CD4-positive, alpha-beta T cell (primary cell): ENCODE data around the gene KDM1B. TPM values are rescaled to one million over a fixed set of nuclear protein-coding genes. Genes with fewer than 3 reads are reported as not detected.
A peak's percentile ranks its signal among the peaks of the same experiment; 100 is the strongest.

Experiments used
- ATAC-seq: fragments of 200-7000 bp; cut with Tn5 transposase; one replicate; pipeline ENCODE4 v1.10.0; 2022; ENCODE audit warnings: mild to moderate bottlenecking; ENCODE audit not compliant: poor library complexity
- CTCF ChIA-PET: fragments of 350-600 bp; sonication (Branson Sonifier 250); formaldehyde crosslinking; loops from one replicate; lab custom pipeline; 2021; ENCODE audit warnings: antibody characterized with exemption, inconsistent platforms; lab: Charles Lee
- POLR2A ChIA-PET: fragments of 350-600 bp; sonication (Branson Sonifier 250); formaldehyde crosslinking; loops from one replicate; lab custom pipeline; 2021; ENCODE audit warnings: antibody characterized with exemption, inconsistent platforms; lab: Charles Lee
- DNase-seq, 14 experiments: peaks; one replicate each; pipeline ENCODE4 v3.0.0-alpha.2; 2013 to 2020; ENCODE audit warnings: mixed read lengths in 2 of 14
- H3K27ac ChIP-seq, 2 donors: one replicate each; pipeline versions ENCODE4 v1.5.1 to v1.7.0; 2013; ENCODE audit warnings: low read length in 2 of 2, low read depth in 1 of 2, mild to moderate bottlenecking in 1 of 2
- H3K27me3 ChIP-seq, 2 experiments: 1 replicate in 1 of 2; 2 replicates in 1 of 2; pipeline versions ENCODE4 v1.6.1 to v1.7.0; 2013; ENCODE audit warnings: low read length in 2 of 2, control low read depth in 1 of 2, mild to moderate bottlenecking in 1 of 2, moderate library complexity in 1 of 2; ENCODE audit not compliant: insufficient read depth in 2 of 2, control insufficient read depth in 1 of 2
- H3K36me3 ChIP-seq: one replicate; pipeline ENCODE4 v1.6.1; 2013; ENCODE audit warnings: low read length, control low read depth; ENCODE audit not compliant: insufficient read depth
- H3K4me1 ChIP-seq: one replicate; pipeline ENCODE4 v1.6.1; 2013; ENCODE audit warnings: low read length, control low read depth; ENCODE audit not compliant: insufficient read depth
- H3K4me3 ChIP-seq: one replicate; pipeline ENCODE4 v1.5.1; 2013; ENCODE audit warnings: mild to moderate bottlenecking, low read length, moderate library complexity
- H3K9me3 ChIP-seq, 2 experiments: 1 replicate in 1 of 2; 2 replicates in 1 of 2; pipeline versions ENCODE4 v1.6.1 to v1.7.0; 2013; ENCODE audit warnings: low read length in 2 of 2, mild to moderate bottlenecking in 2 of 2, control low read depth in 1 of 2, moderate library complexity in 1 of 2; ENCODE audit not compliant: control insufficient read depth in 1 of 2, insufficient read depth in 1 of 2
- H3K27ac Mint-ChIP-seq: one replicate; pipeline ENCODE4 v1.8.0; 2020; ENCODE audit warnings: mixed read lengths
- H3K27me3 Mint-ChIP-seq: one replicate; pipeline ENCODE4 v1.8.0; 2021; ENCODE audit warnings: mixed read lengths
- H3K36me3 Mint-ChIP-seq: one replicate; pipeline ENCODE4 v1.8.0; 2021; ENCODE audit warnings: low read depth, mixed read lengths
- H3K4me1 Mint-ChIP-seq: one replicate; pipeline ENCODE4 v1.8.0; 2021; ENCODE audit warnings: low read depth, mixed read lengths
- H3K4me3 Mint-ChIP-seq: one replicate; pipeline ENCODE4 v1.8.0; 2020; ENCODE audit warnings: mild to moderate bottlenecking, mixed read lengths
- H3K9me3 Mint-ChIP-seq: one replicate; pipeline ENCODE4 v1.8.0; 2020; ENCODE audit warnings: mixed read lengths
- intact Hi-C, 2 experiments: fragments of 100-400 bp; cut with DNase I in 1 of 2; cut with micrococcal nuclease in 1 of 2; formaldehyde crosslinking; loops; one replicate each; pipeline versions ENCODE4 v1.15.1 to v1.9.0; 2023 to 2025; cut with DNase I, micrococcal nuclease
- total RNA-seq, 174 experiments: library from RNA in 2 of 174; stranded (reverse) in 2 of 174; gene quantifications; one replicate each; pipeline ENCODE4 v1.2.3 and lab custom pipeline; 2021 to 2026
- TF ChIP-seq, protein P1 (sequence below): fragments of 200-600 bp; IDR thresholded peaks from one replicate; pipeline ENCODE4 v1.8.0; 2022; ENCODE audit warnings: antibody characterized with exemption, mild to moderate bottlenecking

The KDM1B gene
- total RNA-seq, 2 experiments from 2014 or later, result 4.4 to 6.0 TPM

DNA sequence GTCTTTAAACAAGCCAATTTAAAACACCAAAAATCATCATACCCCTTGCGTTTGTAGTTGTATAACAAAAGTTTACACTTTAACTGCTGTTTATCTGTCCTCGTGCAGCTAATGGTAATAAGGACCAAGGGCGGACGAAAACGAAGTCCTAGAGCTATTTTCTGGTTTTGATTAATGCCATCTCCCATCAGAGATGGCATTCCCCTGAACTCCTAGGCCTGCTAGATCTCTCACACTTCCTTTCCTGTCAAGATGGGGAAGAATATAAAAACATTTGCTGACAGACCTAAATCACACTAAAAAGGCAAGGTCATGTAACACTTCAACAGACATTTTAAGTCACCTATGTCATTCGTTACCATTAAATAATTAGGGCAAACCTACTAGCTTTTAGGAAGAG lies 99.6 kb downstream of the KDM1B start:
- Mint-ChIP-seq H3K4me1 (peaks cover 36% of the 10 kb centered on the region), H3K4me3 (no peak overlapping the region), H3K27me3 (no peaks in the 10 kb centered on the region), H3K27ac (no peak overlapping the region), H3K36me3 (peaks cover 89% of the 10 kb centered on the region), H3K9me3 (no peaks in the 10 kb centered on the region)
- POLR2A ChIA-PET, result interaction anchor here (1.5 kb wide), 1 partner anchor 9 kb away, joined by 3 read pairs; the partner anchor contains the start of gene DEK
- TF ChIP-seq, protein P1, sequence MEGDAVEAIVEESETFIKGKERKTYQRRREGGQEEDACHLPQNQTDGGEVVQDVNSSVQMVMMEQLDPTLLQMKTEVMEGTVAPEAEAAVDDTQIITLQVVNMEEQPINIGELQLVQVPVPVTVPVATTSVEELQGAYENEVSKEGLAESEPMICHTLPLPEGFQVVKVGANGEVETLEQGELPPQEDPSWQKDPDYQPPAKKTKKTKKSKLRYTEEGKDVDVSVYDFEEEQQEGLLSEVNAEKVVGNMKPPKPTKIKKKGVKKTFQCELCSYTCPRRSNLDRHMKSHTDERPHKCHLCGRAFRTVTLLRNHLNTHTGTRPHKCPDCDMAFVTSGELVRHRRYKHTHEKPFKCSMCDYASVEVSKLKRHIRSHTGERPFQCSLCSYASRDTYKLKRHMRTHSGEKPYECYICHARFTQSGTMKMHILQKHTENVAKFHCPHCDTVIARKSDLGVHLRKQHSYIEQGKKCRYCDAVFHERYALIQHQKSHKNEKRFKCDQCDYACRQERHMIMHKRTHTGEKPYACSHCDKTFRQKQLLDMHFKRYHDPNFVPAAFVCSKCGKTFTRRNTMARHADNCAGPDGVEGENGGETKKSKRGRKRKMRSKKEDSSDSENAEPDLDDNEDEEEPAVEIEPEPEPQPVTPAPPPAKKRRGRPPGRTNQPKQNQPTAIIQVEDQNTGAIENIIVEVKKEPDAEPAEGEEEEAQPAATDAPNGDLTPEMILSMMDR, result no peak
- ATAC-seq (no peak), DNase-seq (no peak)
- intact Hi-C loops, result no loop called here
- Histone ChIP-seq H3K27me3 (no peaks in the 10 kb centered on the region), H3K4me3 (no peak overlapping the region), H3K9me3 (no peaks in the 10 kb centered on the region), H3K27ac (no peak overlapping the region), H3K4me1 (no peaks in the 10 kb centered on the region), H3K36me3 (peaks cover 68% of the 10 kb centered on the region)
- CTCF ChIA-PET, result no interaction called here

DNA sequence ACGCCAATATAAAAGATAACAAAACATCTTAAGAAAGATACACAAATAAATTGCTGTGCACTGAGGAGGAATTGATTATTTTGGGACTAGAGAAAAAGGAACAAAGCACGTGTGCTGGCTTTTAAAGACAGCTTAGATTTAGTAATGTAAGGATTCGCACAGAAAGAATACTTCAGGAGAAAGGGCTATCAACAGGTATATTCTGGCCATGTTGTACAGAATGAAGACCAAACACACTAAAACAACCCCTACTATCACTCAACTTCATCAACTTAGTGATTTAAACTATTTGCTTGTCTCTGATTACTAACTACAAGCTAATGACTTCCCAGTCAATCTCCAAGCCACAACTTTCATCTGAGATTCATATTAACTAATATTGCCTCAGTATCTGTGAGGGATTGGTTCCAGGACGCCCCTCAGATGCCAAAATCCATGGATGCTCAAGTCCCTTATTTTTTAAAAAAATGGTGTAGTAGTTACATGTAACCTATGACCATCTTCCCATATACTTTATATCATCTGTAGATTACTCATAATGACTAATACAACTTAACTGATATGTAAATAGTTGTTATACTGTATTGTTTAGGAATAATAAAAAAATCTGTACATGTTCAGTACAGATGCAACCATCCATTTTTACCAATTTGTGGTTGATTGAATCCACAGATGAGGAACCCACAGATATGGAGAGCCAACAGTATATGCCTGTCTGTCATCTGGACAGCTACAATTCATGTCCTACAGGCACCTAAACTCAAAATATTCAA lies 104.6 kb downstream of the KDM1B start:
- H3K27ac Mint-ChIP-seq, result peak overlapping the region; percentile 98
- ChIA-PET CTCF (interaction anchor here (0.6 to 1.0 kb wide), 2 partner anchors 35 to 67 kb away, joined by 4 read pairs; no protein-coding TSS in a partner anchor), POLR2A (interaction anchor here (1.0 to 1.1 kb wide), 3 partner anchors 18 to 104 kb away, joined by 3 read pairs; no protein-coding TSS in a partner anchor)
- peak overlapping the region; percentile 52 for H3K4me3 Mint-ChIP-seq
- peaks cover 20% of the 10 kb centered on the region for H3K4me1 ChIP-seq
- DNase-seq, result no peak
- no peak overlapping the region for H3K4me3 ChIP-seq
- no peaks in the 10 kb centered on the region for H3K9me3 Mint-ChIP-seq
- peaks cover 61% of the 10 kb centered on the region for H3K4me1 Mint-ChIP-seq
- no peaks in the 10 kb centered on the region for H3K27me3 Mint-ChIP-seq
- H3K27me3 ChIP-seq, result no peaks in the 10 kb centered on the region
- H3K9me3 ChIP-seq, result no peaks in the 10 kb centered on the region
- H3K27ac ChIP-seq, result no peak overlapping the region
- intact Hi-C loops, result loop anchor here in 1 of 2 experiments (5.0 to 10.0 kb wide), 3 partner anchors 665 to 1952 kb away; partner anchors contain the start of genes ATXN1 and MBOAT1
- peaks cover 32% of the 10 kb centered on the region for H3K36me3 ChIP-seq
- peaks cover 81% of the 10 kb centered on the region for H3K36me3 Mint-ChIP-seq
- no peak for ATAC-seq
- TF ChIP-seq, protein P1, result no peak

DNA sequence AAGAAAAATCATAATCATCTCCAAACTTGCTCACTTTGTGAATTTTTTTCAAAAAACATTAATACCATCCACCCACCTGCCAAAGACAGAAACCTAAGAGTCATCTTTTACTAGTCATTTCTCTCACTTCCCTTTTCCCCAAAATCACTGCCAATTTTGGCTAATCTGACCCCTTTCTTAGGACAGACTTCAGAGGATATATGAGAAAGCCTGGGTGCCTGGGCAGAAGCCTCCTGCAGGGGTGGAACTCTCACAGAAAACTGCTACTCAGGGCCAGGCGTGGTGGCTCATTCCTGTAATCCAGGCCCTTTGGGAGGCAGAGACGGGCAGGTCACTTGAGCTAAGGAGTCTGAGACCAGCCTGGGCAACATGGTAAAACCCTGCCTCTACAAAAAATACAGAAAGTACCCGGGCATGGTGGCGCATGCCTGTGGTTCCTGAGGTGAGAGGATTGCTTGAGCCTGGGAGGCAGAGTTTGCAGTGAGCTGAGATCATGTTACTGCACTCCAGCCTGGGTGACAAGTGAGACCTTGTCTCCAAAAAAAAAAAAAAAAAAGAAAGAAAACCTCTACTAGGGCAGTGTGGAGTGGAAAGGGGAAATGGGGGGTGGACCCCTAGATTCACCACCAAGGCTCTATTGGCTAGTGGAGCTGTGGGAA lies 105.4 kb downstream of the KDM1B start:
- H3K4me1 Mint-ChIP-seq, result peaks cover 63% of the 10 kb centered on the region
- peak in 3 of 14 experiments; percentile 11 to 52 (median 39) for DNase-seq
- intact Hi-C loops, result loop anchor here in 1 of 2 experiments (5.0 to 10.0 kb wide), 3 partner anchors 666 to 1952 kb away; partner anchors contain the start of genes ATXN1 and MBOAT1

More for the DNA sequence above, 105.4 kb downstream of the KDM1B start:
- H3K36me3 ChIP-seq, result peaks cover 25% of the 10 kb centered on the region
- no peaks in the 10 kb centered on the region for H3K27me3 ChIP-seq
- Mint-ChIP-seq H3K36me3 (peaks cover 78% of the 10 kb centered on the region), H3K9me3 (no peaks in the 10 kb centered on the region), H3K4me3 (peak overlapping the region; percentile 52), H3K27me3 (no peaks in the 10 kb centered on the region), H3K27ac (peak overlapping the region; percentile 98)
- CTCF ChIA-PET, result interaction anchor here (1.0 kb wide), 1 partner anchor 68 kb away, joined by 4 read pairs; no protein-coding TSS in a partner anchor
- H3K4me1 ChIP-seq, result peaks cover 28% of the 10 kb centered on the region
- H3K9me3 ChIP-seq, result no peaks in the 10 kb centered on the region
- H3K27ac ChIP-seq, result peak overlapping the region in 1 of 2 donors; percentile 50
- ATAC-seq, result no peak
- no peak overlapping the region for H3K4me3 ChIP-seq
- TF ChIP-seq, protein P1, result no peak
- POLR2A ChIA-PET, result interaction anchor here (0.9 to 1.1 kb wide), 4 partner anchors 18 to 105 kb away, joined by 3 read pairs; no protein-coding TSS in a partner anchor
